GM18505 (cell line): ENCODE measurements around the gene OR4M1.
"Not testable (repeated sequence)": the region's sequence is repeated elsewhere in the genome, so short reads cannot be mapped to it uniquely, and the experiment has no call there.

ENCODE experiments used
- ATAC-seq: cut with Tn5 transposase; IDR thresholded peaks from one replicate; pipeline ENCODE4 v1.9.1; 2021; ENCODE audit not compliant: unreplicated experiment
- POLR2A ChIP-seq: IDR thresholded peaks from 4 replicates; pipeline ENCODE4 v1.6.1; 2011; ENCODE audit warnings: borderline replicate concordance; ENCODE audit not compliant: insufficient read depth, insufficient read length; ENCODE audit errors: extremely low read depth

OR4M1 gene

DNA sequence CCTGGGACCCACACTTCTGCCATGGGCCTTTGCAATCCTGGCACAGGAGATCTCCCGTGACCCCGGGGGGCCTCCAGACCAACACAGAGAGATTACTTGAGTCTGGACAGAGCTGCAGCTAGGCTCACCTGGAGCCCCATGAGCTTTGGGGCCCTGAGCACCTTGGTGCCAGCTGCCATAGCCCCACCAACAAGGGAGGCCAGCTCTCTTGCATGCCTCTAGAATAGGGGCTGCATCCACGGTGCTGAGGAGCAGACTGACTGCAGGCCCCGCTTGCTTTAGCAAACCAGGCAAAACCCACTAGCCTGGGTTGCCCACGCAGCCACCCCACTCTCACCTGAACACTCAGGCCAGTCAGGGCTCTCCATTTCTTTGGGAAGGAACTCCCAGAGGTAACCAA lies 26.6 kb downstream of the OR4M1 start:
- no peak for ATAC-seq
- no peak for TF ChIP-seq POLR2A

DNA sequence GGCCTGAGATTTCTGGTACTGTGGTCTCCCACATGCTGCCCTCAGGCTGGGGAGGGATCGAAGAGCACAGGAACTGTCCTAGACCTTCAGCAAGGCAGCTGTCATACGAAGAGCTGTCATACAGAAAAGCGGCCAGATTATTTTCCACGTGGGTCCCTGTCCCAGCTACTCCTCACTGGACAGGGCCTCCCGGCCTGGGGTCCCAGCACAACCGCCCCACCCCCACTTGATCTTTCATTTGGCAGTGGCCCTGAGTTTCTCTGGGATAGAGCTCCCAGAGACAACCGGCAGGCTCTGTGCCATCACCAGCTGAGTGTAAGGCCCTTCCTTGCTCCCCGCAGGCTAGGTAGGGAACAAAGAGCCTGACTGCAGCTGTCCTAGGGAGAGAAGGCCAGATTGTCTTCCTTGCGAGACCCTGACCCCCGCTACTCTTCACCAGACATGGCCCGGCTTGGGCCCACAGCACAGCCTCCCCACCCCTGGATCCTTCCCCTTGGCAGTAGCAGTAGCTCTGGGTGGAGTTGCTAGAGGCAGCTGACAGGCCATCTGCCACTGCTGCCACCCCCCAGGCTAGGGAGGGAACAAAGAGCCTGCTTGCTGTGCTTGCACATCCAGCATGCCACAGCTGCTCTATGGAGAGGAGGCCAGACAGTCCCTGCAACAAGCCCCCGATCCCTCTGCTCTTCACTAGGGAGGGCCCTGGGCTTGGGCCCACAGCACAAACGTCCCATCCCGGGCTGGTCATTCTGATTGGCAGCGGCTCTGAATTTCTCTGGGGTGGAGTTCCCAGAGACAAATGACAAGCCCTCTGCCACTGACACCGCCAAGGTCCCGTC lies 27.2 kb downstream of the OR4M1 start:
- ATAC-seq: no peak
- no peak for TF ChIP-seq POLR2A

DNA sequence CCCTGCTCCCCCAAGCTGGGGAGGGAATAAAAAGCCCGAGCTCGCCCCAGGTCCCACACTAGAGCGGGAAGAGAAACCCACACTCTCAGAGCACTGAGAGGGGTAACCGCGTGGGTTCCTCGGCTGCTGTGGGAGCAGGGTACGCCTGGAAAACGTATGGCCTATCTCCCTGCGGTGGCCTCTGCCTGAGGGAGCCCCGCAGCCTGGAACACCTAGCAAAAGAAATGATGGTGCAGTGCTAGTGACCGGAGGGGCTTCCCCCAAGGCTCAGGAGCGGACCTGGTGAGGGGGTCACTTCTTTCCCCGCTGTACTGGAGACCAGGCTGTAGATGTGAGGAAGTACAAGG lies 27.8 kb downstream of the OR4M1 start:
- ATAC-seq: no peak

DNA sequence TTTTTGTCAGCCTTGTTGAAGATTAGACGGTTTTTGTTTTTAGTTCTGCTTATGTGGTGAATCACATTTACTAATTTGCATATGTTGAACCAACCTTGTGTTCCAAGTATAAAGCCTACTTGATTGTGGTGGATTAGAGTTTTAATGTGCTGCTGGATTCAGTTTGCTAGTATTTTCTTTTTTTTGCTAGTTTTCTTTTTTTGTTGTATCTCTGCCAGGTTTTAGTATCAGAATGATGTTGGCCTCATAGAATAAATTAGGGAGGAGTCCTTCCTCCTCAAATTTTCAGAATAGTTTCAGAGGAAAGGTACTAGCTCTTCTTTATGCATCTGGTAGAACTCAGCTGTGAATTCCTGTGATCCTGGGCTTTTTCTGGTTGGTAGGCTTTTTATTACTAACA lies 30.2 kb downstream of the OR4M1 start, which contains the start of gene OR4N2:
Gene OR4N2 (plus strand): TSS at position 301 of the 400 bp plus-strand sequence. CDS start 23,679 bp downstream, outside the sequence.
- ATAC-seq: not testable (repeated sequence)

More for the DNA sequence above, 27.8 kb downstream of the OR4M1 start:
- TF ChIP-seq POLR2A: no peak

DNA sequence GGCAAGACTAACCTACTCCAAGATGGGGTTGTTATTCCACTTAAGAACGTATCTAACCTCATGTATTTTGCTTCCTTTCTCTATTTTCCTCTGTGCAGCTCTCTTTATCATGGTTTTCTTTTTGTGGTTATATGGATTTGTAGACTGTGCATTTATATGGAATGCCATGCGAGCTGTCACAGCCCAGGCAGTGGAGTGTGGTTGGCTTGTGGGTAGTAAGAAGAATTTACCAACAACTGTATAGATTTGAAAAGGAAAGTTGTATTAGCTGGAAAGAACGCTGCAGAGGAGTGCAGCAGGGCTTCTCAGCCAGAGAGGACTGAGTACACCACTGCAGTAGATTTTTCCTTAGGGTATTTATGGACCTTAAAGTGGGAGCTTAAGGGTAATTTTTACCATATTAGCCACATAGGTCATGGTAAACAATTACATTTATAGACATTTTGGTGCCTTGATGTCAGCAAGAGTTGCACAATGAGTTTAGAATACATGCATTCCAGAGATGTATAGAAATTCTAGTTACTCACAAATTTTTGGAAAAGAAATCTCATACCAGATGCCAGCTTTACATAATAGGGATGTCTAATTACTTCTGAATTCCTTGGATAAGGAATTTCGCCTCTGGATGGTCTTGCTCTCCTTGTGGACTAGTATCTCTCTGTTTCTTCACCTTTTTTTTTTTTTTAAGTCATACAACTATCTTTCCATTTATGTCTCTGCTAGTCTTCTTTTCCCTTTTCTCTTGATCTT lies 40.0 kb downstream of the OR4M1 start:
- not testable (repeated sequence) for ATAC-seq

DNA sequence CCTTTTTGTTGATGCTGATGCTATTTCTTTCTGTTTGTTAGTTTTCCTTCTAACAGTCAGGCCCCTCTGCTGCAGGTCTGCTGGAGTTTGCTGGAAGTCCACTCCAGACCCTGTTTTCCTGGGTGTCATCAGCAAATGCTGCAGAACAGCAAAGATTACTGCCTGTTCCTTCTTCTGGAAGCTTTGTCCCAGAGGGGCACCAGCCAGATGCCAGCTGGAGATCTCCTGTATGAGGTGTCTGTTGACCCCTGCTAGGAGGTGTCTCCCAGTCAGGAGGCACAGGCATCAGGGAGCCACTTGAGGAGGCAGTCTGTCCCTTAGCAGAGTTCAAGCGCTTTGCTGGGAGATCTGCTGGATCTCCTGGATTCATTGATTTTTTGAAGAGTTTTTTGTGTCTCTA lies 46.6 kb downstream of the OR4M1 start:
- not testable (repeated sequence) for ATAC-seq

DNA sequence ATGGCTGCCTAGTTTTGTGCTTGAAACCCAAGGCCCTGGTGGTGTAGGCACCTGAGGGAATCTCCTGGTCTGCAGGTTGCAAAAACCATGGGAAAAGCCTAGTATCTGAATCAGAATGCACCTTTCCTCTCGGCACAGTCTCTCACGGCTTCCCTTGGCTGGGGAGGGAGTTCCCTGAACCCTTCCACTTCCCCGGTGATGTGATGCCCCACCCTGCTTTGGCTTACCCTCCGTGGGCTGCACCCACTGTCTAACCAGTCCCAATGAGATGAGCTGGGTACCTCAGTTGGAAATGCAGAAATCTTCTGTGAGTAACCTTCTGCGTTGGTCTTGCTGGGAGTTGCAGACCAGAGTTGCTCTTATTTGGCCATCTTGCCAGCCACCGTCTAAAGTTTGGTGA lies 47.7 kb downstream of the OR4M1 start:
- ATAC-seq: not testable (repeated sequence)

DNA sequence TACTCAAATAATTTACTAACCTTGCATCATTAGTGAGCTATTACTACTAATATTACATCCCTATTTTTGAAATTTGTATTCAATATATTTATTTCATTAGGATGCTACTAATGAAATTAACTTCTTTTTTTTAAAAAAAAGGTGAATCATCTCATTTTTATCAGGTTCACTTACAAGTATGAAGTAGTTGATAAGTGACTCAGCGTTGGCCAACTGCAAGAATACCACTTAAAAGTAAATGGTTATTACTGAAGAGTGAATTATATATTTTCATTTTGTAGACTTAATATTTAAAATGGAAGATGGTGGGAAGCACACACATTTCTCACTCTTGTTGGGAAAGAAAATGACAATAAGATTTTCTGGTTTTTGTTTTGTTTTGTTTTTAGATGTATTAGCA lies 49.9 kb downstream of the OR4M1 start:
- no peak for TF ChIP-seq POLR2A
- no peak for ATAC-seq

DNA sequence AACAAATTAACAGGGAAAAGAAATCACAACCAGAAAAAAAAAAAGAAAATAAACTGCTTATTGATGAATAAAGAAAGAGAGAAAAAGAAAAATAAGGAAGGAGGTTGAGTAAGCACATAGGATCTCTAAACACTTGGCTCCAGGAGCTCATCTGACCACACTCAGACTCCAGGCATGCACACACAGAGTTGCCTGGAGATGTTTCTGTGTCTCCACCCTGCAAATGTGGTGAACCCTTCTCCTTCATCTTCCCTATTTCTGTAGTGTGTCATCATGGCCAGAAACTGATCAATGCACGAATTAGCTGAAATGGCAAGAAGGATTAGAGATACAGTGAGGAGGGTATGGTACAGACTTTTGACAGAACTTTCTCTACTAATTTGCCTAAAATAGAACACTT lies 50.5 kb downstream of the OR4M1 start:
- TF ChIP-seq POLR2A: no peak
- ATAC-seq: no peak

DNA sequence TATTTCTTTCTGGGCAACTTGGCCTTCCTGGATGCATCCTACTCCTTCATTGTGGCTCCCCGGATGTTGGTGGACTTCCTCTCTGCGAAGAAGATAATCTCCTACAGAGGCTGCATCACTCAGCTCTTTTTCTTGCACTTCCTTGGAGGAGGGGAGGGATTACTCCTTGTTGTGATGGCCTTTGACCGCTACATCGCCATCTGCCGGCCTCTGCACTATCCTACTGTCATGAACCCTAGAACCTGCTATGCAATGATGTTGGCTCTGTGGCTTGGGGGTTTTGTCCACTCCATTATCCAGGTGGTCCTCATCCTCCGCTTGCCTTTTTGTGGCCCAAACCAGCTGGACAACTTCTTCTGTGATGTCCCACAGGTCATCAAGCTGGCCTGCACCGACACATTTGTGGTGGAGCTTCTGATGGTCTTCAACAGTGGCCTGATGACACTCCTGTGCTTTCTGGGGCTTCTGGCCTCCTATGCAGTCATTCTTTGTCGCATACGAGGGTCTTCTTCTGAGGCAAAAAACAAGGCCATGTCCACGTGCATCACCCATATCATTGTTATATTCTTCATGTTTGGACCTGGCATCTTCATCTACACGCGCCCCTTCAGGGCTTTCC lies 54.4 kb downstream of the OR4M1 start:
- ATAC-seq: not testable (repeated sequence)

DNA sequence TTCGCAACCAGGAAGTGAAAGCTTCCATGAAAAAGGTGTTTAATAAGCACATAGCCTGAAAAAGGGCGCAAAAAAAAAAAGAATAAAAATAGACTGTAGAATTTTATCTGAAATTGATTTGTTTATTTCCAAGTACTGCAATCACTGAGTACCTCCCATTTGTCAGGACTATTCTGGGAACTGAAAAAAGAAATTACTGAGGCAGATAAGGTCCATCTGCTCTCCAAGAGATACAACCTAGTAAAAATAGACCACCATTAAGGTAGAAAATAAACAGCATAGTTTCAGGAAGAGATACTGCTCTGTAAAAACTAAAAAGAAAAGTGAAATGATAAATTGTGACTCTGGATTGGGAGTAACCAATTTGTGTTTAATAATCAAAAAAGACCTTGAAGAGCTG lies 55.0 kb downstream of the OR4M1 start:
- no peak for ATAC-seq
- no peak for TF ChIP-seq POLR2A
